SU-DHL-6 (cell line): ENCODE data around the gene C15orf62.

Experiments used
- CTCF ChIP-seq: fragments of 200-600 bp; sonication (generic); IDR thresholded peaks from one replicate; pipeline ENCODE4 v1.5.1; 2017; ENCODE audit warnings: antibody characterized with exemption, mild to moderate bottlenecking, low read length, moderate library complexity; ENCODE audit not compliant: insufficient read depth, poor library complexity, severe bottlenecking
- EZH2phosphoT487 ChIP-seq: fragments of 200-600 bp; sonication (generic), shearing (Covaris generic); conservative IDR thresholded peaks from 2 replicates; pipeline ENCODE4 v1.6.1; 2018; ENCODE audit warnings: mild to moderate bottlenecking, antibody characterized with exemption, low read length, moderate library complexity, mixed read lengths

GRCh38 chr15:40812721-40813425 is 43.1 kb downstream of the C15orf62 start:
- no peak for TF ChIP-seq CTCF
- TF ChIP-seq EZH2phosphoT487, result no peak
